ENCODE measurements around the gene TBX18.

The TBX18 gene

GRCh38 chr6:84743616-84744015 is 20.8 kb downstream of the TBX18 start:
- no peak for DNase-seq

DNA sequence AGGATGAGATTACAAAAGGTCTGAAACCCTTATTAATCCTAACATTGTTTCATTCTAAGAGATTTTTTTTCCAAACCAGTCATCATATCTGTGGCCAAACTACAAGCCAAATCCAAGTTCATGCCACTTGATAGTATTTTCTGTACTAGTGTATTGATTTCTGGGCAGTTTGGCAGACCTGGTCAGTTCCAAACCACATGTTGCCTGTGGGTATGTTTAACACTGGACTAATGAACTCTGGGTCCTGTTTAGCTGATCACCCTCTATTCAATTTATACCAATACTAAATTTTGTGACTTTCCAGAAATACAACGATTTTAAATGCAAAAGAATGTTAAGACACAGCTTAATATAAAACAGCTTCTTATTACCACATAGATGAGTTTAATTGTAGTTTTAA is 24.0 kb downstream of the TBX18 start:
- DNase-seq = no peak

DNA sequence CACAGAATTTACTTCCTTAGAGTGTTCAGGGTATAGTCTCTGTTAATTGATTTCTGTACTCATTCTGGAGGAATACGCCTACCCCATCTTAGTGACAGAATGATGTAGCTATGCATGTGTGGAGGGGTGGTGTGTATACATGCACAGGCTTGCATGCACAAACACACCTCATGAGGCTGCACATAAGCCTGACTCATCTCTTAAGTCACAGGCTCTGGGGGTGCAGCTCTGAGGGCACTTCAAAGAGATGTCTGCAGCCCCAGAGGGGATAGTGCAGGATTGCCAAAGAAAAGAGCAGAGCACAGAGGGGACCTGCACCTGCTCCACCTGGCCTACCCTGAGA is 24.6 kb downstream of the TBX18 start:
- no peak for DNase-seq

DNA sequence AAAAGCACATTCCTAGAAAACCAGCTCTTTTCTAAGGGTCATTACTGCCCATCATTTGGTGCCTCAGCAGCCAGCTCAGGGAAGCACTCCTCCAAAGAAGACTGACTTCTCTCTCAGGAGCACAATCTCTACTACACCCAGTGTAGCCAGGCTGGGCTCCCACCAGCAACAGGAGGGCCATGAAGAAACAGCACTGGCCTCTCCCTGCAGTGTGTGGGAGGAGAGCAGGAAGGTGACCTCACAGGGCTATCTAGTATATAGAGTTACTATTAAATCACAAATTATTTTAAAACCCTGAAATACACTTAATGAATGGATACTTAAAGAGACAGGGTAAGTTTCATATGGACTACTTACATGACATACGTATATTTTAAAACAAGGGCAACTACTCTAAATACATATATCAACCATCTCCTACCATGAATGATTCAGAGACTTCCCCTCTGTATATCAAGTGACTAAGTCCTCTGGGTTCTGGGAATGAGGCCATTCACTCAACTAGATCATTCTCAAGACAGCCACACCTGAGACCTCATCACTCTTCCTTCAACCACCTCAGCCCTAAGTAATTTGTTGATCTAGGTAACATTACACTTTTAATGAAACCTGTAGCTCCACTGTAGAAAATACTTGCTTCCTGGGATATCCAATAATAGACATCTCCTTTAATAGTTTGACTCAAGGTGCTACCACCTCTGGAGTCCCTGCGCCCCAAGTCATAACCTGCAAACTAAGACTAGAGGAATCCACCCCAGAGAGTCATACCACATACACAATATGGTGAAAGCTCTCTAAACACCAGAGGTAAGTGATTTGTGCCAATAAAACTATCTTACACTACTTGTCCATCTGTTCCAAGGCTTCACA is 25.2 kb downstream of the TBX18 start:
- no peak for DNase-seq

DNA sequence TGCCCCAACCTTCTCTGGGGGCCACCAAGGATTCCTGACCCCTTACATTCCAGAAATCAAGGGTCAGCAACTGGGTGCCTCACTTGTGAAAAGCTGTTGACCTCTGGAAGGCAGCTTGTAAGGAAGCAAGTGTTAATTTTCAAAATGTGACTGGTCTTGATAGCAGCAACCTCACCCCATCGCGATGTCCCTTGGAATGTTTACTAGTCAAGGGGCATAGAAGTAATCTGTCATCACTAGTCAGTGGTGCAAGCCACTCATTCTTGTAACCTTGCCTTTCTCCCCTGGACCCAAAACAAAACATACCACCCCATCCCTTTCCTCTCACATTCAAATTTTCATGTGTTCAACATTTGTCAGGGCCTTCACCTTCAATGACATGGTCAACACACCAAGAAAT is 30.5 kb downstream of the TBX18 start:
- DNase-seq = no peak

DNA sequence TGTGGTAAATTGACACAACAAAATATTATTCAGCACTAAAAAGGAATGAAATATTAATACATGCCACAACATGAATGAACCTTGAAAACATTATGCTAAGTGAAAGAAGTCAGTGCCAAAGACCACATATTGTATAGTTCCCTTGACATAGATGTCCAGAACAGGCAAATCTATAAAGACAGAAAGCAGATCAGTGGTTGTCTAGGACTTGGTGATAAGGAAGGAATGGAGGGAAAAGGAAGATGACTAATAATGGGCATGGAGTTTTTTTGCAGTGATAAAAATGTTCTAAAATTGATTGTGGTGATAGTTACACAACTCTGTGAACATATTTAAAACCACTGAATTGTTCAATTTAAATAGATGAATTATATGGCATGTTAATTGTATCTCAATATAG is 32.5 kb downstream of the TBX18 start:
- no peak for DNase-seq

DNA sequence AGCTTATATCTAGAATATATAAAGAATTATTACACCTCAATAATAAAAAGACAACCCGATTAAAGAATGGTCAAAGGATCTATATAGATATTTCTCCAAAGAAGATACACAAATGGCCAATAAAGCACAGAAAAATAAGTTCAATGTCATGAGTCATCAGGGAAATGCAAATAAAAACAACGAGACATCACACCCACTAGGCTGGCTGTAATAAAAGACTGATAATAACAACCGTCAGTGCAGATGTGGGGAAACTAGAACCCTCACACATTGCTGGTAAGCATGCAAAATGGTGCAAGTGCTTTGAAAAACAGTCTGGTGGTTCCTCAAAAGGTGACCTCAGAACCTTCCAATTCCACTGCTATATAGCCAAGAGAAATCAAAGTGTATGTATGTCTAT is 33.0 kb downstream of the TBX18 start:
- no peak for DNase-seq

GRCh38 chr6:84728602-84729001 is 35.8 kb downstream of the TBX18 start:
- no peak for DNase-seq

- no peak for DNase-seq
Observed at GRCh38 chr6:84719152-84719551, 45.2 kb downstream of the TBX18 start.

GRCh38 chr6:84718038-84718955 is 46.1 kb downstream of the TBX18 start:
- no peak for DNase-seq

GRCh38 chr6:84709121-84709520 is 55.3 kb downstream of the TBX18 start:
- no peak for DNase-seq

- no peak for DNase-seq
Observed at GRCh38 chr6:84707171-84707570, 57.2 kb downstream of the TBX18 start.

DNA sequence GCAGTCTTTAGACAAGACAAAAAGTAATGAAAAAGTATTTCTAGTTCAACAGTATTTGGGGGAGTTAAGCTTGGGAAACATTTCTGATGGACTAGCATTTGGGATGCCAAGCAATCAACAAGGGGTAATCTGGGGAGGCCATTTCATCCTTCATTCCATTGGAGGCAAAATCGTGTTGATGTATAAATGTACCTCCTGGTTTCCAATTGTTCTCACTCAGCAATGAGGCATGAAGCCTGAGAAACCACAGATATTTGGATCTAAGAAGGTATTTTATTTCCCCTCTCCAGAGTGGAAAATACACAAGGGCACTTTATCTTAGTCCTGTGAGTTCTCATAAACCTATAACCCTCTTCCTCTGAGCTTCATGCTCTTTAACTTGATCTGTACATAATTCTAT is 68.2 kb downstream of the TBX18 start:
- DNase-seq = no peak

DNA sequence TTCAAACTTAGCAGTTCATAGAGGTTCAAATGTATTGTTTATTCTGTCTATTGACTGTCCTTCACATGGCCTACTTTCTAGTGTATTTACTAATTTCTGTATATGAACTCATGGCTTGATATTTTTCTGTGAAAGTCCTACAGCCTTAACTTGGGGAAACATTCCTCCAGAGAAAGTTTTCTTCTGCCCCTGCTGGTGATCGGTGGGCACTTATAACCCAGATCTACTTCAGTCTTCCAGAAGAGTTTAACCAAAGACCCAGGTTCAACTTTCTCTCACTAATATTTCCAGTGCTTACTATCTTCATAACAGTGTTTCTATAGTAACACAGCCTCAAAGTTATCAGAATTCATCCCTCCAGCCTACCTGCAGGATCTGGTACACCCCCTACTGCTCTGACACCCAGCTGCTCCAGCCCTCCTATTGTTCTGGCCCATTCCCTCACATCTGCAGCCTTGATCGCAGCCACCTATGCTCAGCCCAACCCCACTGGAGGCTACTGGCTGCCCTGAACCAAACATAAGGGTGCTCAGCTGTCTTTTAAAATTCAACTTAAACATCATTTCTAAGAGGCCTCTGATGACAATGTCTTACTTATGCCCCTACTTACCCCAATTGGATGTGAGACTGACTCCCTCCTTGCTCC is 72.3 kb downstream of the TBX18 start:
- DNase-seq = no peak

DNA sequence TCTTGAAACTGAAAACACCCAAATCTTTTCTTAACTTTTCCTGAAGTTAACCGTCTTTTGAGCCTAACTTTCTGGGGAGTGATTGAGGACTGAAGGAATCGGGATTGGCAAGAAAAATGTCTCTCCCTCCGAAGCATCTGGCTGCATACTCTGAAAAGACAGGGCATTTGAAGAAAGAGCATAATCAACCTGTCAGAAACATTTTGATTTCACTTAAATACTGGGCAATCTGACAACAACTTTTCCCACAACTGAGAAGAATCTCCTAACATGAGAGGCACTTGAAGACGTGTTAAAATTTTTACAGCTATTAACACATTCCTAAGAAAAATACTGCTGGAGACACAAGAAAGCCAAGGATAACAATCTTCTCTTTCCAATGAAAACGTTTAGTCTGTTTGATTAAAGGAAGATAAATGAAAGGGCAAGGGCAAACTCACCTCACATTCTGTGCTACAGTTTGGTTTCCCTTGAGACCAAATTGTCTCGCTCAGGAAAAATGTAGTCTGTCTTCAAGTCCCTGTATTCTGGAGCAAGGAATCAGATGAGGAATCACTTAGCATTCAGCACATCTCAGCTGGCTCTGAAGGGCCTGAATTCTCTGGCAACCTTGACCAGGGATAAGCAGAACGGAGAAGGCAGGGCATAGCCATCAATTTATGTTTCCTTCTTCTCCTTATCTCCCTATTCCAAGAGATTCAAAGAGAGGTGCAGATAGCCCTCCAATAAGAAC is 76.1 kb downstream of the TBX18 start:
- DNase-seq = no peak

DNA sequence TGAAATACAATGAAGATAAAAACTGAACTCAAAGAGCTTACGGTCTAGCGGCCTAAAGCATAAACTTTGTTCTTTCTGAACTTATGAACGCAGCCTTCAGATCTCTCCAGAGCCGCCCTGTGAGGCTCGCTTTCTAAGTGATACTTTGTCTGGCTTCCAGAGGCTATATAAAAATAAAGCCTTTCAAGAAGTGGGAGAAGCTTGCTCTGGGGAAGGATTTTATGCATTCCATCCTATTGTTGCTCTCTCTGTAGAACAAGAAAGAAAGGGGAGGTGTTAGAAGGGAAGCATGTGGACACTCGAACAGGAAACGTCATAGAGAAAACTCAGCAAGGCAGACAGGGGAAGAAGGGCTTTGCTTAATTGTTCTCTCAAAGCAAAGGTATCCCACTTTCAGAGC is 77.0 kb downstream of the TBX18 start:
- DNase-seq = no peak

- DNase-seq = no peak
Observed at GRCh38 chr6:84685983-84686584, 78.3 kb downstream of the TBX18 start.

GRCh38 chr6:84681693-84682326 is 82.6 kb downstream of the TBX18 start:
- DNase-seq = no peak

DNA sequence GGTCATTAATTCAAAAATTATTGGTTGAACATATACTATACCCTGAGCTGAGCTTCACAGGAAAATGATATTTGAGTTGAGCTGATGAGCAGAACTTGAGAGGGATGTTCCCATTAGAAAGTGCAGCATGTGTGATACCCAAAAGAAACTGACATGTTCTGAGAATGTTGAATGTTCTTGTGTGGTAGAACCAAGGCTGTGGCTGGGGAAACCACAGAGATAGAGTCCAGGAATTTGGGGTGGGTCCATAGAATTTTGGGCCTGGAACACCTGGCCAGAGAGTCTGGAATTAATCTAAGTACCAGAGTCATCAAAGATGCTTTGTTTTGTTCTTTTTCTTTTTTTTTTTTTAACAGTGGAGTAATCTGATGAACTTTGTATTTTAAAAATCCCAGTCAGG is 88.7 kb downstream of the TBX18 start:
- DNase-seq = no peak

- no peak for DNase-seq
Observed at GRCh38 chr6:84674395-84674794, 90.0 kb downstream of the TBX18 start.

- DNase-seq = no peak
Observed at GRCh38 chr6:84671183-84671582, 93.2 kb downstream of the TBX18 start.

DNA sequence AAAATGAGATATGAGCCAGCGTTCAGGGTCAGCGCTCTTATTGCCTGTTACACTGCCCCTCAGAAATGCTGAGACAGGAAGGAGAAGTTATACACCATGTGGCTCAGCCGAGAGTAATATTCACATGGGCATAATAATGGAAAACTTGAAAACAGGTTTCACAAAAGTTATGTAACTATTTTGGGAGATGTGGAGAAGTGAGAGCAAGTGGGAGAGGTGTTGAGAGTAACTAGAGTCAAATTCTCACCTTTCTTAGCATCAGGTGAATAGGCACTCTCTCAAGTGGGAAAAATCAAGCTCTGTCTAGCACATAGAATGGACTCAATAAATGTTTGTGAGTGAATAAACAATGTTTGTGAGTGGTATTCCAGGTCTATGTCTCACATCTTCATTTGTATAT is 94.5 kb downstream of the TBX18 start:
- no peak for DNase-seq

Measured in CD4-positive, alpha-beta T cell treated with Interferon gamma for 1 hour (primary cell).